Sigmoid colon (tissue), 7 donors: Measurements from ENCODE around the gene TMEM109. TPM values are rescaled to one million over a fixed set of nuclear protein-coding genes. Genes with fewer than 3 reads are reported as not detected.

Experiments
- DNase-seq: peaks from one replicate; pipeline ENCODE4 v3.0.0-alpha.2; 2019
- H3K27ac ChIP-seq, 4 donors: fragments of 200-600 bp; sonication (generic); one replicate each; pipeline ENCODE4 v1.5.1; 2016 to 2019; ENCODE audit warnings: mild to moderate bottlenecking in 1 of 4
- H3K27me3 ChIP-seq, 3 donors: fragments of 200-600 bp; sonication (generic); one replicate each; pipeline ENCODE4 v1.5.1; 2019; ENCODE audit warnings: mild to moderate bottlenecking in 1 of 3
- H3K36me3 ChIP-seq, 4 donors: fragments of 200-600 bp; sonication (generic); one replicate each; pipeline ENCODE4 v1.5.1; 2016 to 2019
- H3K4me1 ChIP-seq, 4 donors: fragments of 200-600 bp; sonication (generic); one replicate each; pipeline ENCODE4 v1.5.1; 2017 to 2019
- H3K4me3 ChIP-seq, 4 donors: fragments of 200-600 bp; sonication (generic); one replicate each; pipeline ENCODE4 v1.5.1; 2017 to 2019; ENCODE audit warnings: mild to moderate bottlenecking in 2 of 4, moderate library complexity in 1 of 4
- H3K9me3 ChIP-seq, 4 donors: fragments of 200-600 bp in 3 of 4; sonication (generic) in 3 of 4; one replicate each; pipeline versions ENCODE4 v1.5.1 to v1.6.1; 2013 to 2019
- EP300 ChIP-seq, 4 donors: sonication (generic); formaldehyde crosslinking; IDR thresholded peaks; one replicate each; pipeline ENCODE4 v1.6.1; 2017; ENCODE audit warnings: antibody characterized with exemption in 4 of 4
- POLR2A ChIP-seq, 2 donors: fragments of 450-650 bp; IDR thresholded peaks; one replicate each; pipeline ENCODE4 v1.6.1; 2016; ENCODE audit warnings: antibody characterized with exemption in 2 of 2, mild to moderate bottlenecking in 2 of 2, moderate library complexity in 2 of 2
- POLR2AphosphoS5 ChIP-seq, 4 donors: sonication (generic); formaldehyde crosslinking; IDR thresholded peaks; one replicate each; pipeline ENCODE4 v1.6.1; 2017; ENCODE audit warnings: antibody characterized with exemption in 4 of 4
- WGBS, 2 donors: extraction: QIAGEN DNeasy Blood & Tissue Kit; methylation state at CpG; one replicate each; pipeline ENCODE4 v1.1.7; 2013; 5-methylcytosine and 5-hydroxymethylcytosine counted together
- intact Hi-C: fragments of 100-400 bp; cut with DNase I; formaldehyde crosslinking; loops from one replicate; pipeline ENCODE4 v1.15.1; 2023
- polyA plus RNA-seq, 3 donors: library from polyadenylated mRNA; stranded (reverse); fragments of 200-250 nt; gene quantifications; one replicate each; pipeline ENCODE4 v1.2.3, GENCODE V29; 2013
- total RNA-seq, 4 donors: library from RNA; depleted of rRNA; stranded (reverse); fragments of >200 nt; gene quantifications; one replicate each; pipeline ENCODE4 v1.1.0, GENCODE V29; 2016
- TF ChIP-seq, protein P1 (sequence below), 4 experiments: fragments of 450-650 bp in 3 of 4; fragments of 200-600 bp in 1 of 4; IDR thresholded peaks; one replicate each; pipeline ENCODE4 v1.5.1; 2016 to 2019; ENCODE audit warnings: antibody characterized with exemption in 4 of 4, mild to moderate bottlenecking in 3 of 4, moderate library complexity in 2 of 4
- donor health status: healthy with polysubstance abuse.
- donor health status: Bipolar disorder and iron deficiency.
- donor health status: healthy.

Gene TMEM109
- total and polyA plus RNA-seq, 7 donors = 16.2 to 115 (median 86.2) TPM

DNA sequence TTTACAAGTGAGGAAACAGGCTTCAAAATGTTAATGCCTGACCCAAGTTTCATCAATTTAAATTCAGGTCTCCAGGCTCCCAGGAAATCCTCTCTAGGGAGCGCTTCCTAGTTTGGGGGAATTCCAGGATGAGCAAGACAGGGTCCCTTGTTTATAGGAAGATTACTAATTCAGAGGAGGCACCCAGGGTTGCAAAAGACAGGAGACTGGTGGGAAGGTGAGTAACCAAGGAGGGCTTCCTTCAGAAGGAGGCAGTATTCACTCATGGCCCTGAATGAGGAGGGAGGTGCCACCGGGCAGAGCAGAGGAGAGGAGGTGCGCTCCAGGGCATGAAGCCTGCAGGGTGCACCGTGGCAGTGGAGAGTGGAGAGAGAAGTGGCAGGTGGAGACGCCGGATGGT is 11.9 kb downstream of the TMEM109 start:
- 72 to 75% methylated on average over 6 of the region's 6 CpGs for WGBS, 2 donors
- DNase-seq = no peak
- Histone ChIP-seq H3K27me3 (peaks cover 10 to 22% (median 10%) of the 10 kb centered on the region in 3 donors), H3K4me3 (no peak overlapping the region), H3K36me3 (peaks cover 15 to 28% (median 21%) of the 10 kb centered on the region in 4 donors), H3K27ac (no peak overlapping the region), H3K4me1 (peaks cover 0 to 21% (median 18%) of the 10 kb centered on the region in 4 donors), H3K9me3 (no peaks in the 10 kb centered on the region)
- TF ChIP-seq, protein P1, sequence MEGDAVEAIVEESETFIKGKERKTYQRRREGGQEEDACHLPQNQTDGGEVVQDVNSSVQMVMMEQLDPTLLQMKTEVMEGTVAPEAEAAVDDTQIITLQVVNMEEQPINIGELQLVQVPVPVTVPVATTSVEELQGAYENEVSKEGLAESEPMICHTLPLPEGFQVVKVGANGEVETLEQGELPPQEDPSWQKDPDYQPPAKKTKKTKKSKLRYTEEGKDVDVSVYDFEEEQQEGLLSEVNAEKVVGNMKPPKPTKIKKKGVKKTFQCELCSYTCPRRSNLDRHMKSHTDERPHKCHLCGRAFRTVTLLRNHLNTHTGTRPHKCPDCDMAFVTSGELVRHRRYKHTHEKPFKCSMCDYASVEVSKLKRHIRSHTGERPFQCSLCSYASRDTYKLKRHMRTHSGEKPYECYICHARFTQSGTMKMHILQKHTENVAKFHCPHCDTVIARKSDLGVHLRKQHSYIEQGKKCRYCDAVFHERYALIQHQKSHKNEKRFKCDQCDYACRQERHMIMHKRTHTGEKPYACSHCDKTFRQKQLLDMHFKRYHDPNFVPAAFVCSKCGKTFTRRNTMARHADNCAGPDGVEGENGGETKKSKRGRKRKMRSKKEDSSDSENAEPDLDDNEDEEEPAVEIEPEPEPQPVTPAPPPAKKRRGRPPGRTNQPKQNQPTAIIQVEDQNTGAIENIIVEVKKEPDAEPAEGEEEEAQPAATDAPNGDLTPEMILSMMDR (IDR thresholded peaks at IDR 0.05) = no peak
- intact Hi-C loops = no loop called here

DNA sequence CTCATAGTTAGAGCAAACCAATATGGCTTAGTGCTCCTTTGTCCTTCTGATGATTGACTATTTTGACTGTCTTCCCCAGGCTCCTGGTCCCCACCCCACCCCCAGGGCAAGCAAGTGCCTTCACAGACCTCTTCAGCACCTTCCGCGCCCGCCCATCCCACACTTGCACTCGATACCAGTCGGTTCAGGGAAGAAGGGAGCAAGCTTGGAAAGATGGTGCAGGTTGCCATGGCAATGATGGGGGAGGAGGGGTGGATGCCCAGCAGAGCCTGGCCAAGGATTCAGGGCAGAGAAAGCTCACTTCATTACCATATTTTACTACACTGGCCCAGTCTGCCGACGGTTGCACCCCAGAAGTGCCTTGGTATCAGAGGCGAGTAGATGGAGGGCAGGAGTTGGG is 12.5 kb downstream of the TMEM109 start:
- intact Hi-C loops = no loop called here
- no peak overlapping the region for H3K4me3 ChIP-seq
- H3K4me1 ChIP-seq = peaks cover 0 to 21% (median 18%) of the 10 kb centered on the region in 4 donors
- WGBS, 2 donors = 92 to 96% methylated on average over 8 of the region's 8 CpGs
- H3K27ac ChIP-seq = no peak overlapping the region
- no peak for TF ChIP-seq POLR2AphosphoS5 (IDR thresholded peaks at IDR 0.05)
- TF ChIP-seq, protein P1 (IDR thresholded peaks at IDR 0.05) = no peak
- no peak for TF ChIP-seq EP300 (IDR thresholded peaks at IDR 0.05)
- no peak for TF ChIP-seq POLR2A (IDR thresholded peaks at IDR 0.05)
- H3K9me3 ChIP-seq = no peaks in the 10 kb centered on the region
- peaks cover 10 to 22% (median 10%) of the 10 kb centered on the region in 3 donors for H3K27me3 ChIP-seq
- DNase-seq = no peak
- peaks cover 9 to 22% (median 14%) of the 10 kb centered on the region in 4 donors for H3K36me3 ChIP-seq

DNA sequence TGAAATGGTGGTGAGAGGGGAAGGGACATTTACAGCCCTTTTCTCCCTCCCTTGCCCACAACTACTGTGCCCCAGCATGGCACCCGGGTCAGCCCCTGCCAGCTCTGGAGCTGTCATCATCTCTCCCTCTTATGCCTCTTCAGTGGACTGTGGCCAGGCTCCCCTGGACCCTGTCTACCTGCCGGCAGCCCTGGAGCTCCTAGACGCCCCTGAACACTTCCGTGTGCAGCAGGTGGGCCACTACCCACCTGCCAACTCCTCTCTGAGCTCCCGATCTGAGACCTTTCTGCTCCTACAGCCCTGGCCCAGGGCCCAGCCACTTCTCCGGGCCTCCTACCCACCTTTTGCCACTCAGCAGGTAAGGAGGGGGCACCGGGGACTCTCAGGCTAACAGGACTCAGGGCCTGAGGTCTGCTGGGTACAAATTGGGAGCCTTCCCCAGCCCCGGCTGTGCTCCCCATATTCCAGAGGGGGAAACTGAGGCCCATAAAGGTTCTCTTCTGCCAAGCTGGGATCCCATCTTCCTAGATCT is 13.2 kb downstream of the TMEM109 start:
- peaks cover 10 to 22% (median 10%) of the 10 kb centered on the region in 3 donors for H3K27me3 ChIP-seq
- TF ChIP-seq POLR2AphosphoS5 (IDR thresholded peaks at IDR 0.05) = no peak
- TF ChIP-seq, protein P1 (IDR thresholded peaks at IDR 0.05) = no peak
- no peak for TF ChIP-seq POLR2A (IDR thresholded peaks at IDR 0.05)
- TF ChIP-seq EP300 (IDR thresholded peaks at IDR 0.05) = no peak
- H3K4me1 ChIP-seq = peaks cover 0 to 21% (median 18%) of the 10 kb centered on the region in 4 donors
- no peak overlapping the region for H3K27ac ChIP-seq
- peaks cover 3 to 15% (median 8%) of the 10 kb centered on the region in 4 donors for H3K36me3 ChIP-seq
- no peak overlapping the region for H3K4me3 ChIP-seq
- intact Hi-C loops = no loop called here
- H3K9me3 ChIP-seq = no peaks in the 10 kb centered on the region
- 90 to 92% methylated on average over 8 of the region's 8 CpGs for WGBS, 2 donors
- no peak for DNase-seq

DNA sequence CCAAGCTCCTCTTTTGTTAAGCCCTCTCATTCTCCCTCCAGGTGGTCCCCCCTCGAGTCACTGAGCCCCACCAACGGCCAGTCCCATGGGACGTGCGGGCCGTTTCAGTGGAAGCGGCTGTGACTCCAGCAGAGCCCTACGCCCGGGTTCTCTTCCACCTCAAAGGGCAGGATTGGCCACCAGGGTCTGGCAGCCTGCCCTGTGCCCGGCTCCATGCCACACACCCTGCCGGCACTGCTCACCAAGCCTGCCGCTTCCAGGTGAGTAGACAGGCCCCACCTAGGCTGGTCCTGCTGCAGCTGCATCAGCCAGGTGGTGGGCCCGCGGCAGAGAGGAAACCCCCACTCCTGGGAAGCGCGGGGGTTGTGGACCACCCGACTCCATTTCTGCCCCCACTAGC is 13.6 kb downstream of the TMEM109 start:
- Histone ChIP-seq H3K4me3 (no peak overlapping the region), H3K9me3 (no peaks in the 10 kb centered on the region), H3K4me1 (peaks cover 0 to 21% (median 18%) of the 10 kb centered on the region in 4 donors), H3K27ac (no peak overlapping the region), H3K36me3 (peaks cover 0 to 11% (median 3%) of the 10 kb centered on the region in 4 donors), H3K27me3 (peaks cover 10 to 22% (median 10%) of the 10 kb centered on the region in 3 donors)
- WGBS, 2 donors = 87 to 90% methylated on average over 16 of the region's 16 CpGs
- DNase-seq = no peak
- intact Hi-C loops = no loop called here
- no peak for TF ChIP-seq POLR2A (IDR thresholded peaks at IDR 0.05)
- TF ChIP-seq, protein P1 (IDR thresholded peaks at IDR 0.05) = no peak
- TF ChIP-seq EP300 (IDR thresholded peaks at IDR 0.05) = no peak
- no peak for TF ChIP-seq POLR2AphosphoS5 (IDR thresholded peaks at IDR 0.05)

DNA sequence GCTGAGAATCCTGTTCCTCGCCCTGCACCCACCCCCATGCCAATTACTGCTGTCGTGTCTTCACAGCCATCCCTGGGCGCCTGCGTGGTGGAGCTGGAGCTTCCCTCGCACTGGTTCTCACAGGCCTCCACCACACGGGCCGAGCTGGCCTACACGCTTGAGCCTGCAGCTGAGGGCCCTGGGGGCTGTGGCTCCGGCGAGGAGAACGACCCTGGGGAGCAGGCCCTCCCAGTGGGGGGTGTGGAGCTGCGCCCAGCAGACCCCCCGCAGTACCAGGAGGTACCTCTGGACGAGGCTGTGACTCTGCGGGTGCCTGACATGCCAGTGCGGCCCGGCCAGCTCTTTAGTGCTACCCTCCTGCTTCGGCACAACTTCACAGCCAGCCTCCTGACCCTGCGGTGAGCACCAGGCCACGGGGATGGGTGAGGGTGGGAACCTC is 14.6 kb downstream of the TMEM109 start:
- no peak overlapping the region for H3K4me3 ChIP-seq
- H3K27me3 ChIP-seq = peaks cover 10 to 21% (median 10%) of the 10 kb centered on the region in 3 donors
- DNase-seq = no peak
- WGBS, 2 donors = 93 to 94% methylated on average over 20 of the region's 20 CpGs
- no peak overlapping the region for H3K27ac ChIP-seq
- TF ChIP-seq POLR2A (IDR thresholded peaks at IDR 0.05) (no peak), EP300 (IDR thresholded peaks at IDR 0.05) (no peak), POLR2AphosphoS5 (IDR thresholded peaks at IDR 0.05) (no peak)
- TF ChIP-seq, protein P1 (IDR thresholded peaks at IDR 0.05) = no peak
- no peaks in the 10 kb centered on the region for H3K9me3 ChIP-seq
- peaks cover 0 to under 1% (median 0%) of the 10 kb centered on the region in 4 donors for H3K36me3 ChIP-seq
- H3K4me1 ChIP-seq = peaks cover 0 to 19% (median 17%) of the 10 kb centered on the region in 4 donors
- intact Hi-C loops = no loop called here
